AG08396 (cell line): ENCODE measurements around the gene RIPOR3.
"Not testable (repeated sequence)": the region's sequence is repeated elsewhere in the genome, so short reads cannot be mapped to it uniquely, and the experiment has no call there.

Source experiments
- DNase-seq: peaks from one replicate; pipeline ENCODE4 v3.0.0; 2012; ENCODE audit warnings: low spot score, mixed read lengths

The RIPOR3 gene

GRCh38 chr20:50703651-50704438, 12.5 kb upstream of the RIPOR3 start:
- DNase-seq: not testable (repeated sequence)

- no peak for DNase-seq
Measured at GRCh38 chr20:50701041-50701963, 10.0 kb upstream of the RIPOR3 start.

- no peak for DNase-seq
Measured at GRCh38 chr20:50699688-50700087, 8.3 kb upstream of the RIPOR3 start.

- DNase-seq: not testable (repeated sequence)
Measured at GRCh38 chr20:50698255-50698654, 6.9 kb upstream of the RIPOR3 start.

GRCh38 chr20:50695135-50695872, 4.0 kb upstream of the RIPOR3 start:
- DNase-seq: no peak

- DNase-seq: peak; percentile 45
Measured at GRCh38 chr20:50694379-50695134, 3.2 kb upstream of the RIPOR3 start.

- no peak for DNase-seq
Measured at GRCh38 chr20:50693001-50693400, 1.7 kb upstream of the RIPOR3 start.

- DNase-seq: no peak
Measured at GRCh38 chr20:50692552-50692933, 1.2 kb upstream of the RIPOR3 start.

GRCh38 chr20:50691573-50692551, 520 bp upstream of the RIPOR3 start:
- peak; percentile 62 for DNase-seq

- peak; percentile 4 for DNase-seq
Measured at GRCh38 chr20:50689864-50690649, 1.3 kb downstream of the RIPOR3 start.

GRCh38 chr20:50688256-50688975, 2.9 kb downstream of the RIPOR3 start:
- no peak for DNase-seq

- no peak for DNase-seq
Measured at GRCh38 chr20:50686821-50687220, 4.5 kb downstream of the RIPOR3 start.

- no peak for DNase-seq
Measured at GRCh38 chr20:50683570-50683969, 7.8 kb downstream of the RIPOR3 start.

- no peak for DNase-seq
Measured at GRCh38 chr20:50682947-50683530, 8.3 kb downstream of the RIPOR3 start.

- no peak for DNase-seq
Measured at GRCh38 chr20:50682065-50682464, 9.3 kb downstream of the RIPOR3 start.

- DNase-seq: peak; percentile 0
Measured at GRCh38 chr20:50681359-50682064, 9.8 kb downstream of the RIPOR3 start.

GRCh38 chr20:50680105-50680960, 11.0 kb downstream of the RIPOR3 start:
- DNase-seq: peak; percentile 44
